CD14-positive monocyte (primary cell): Measurements from ENCODE around the gene PRSS1. TPM values are rescaled to one million over a fixed set of nuclear protein-coding genes. Genes with fewer than 3 reads are reported as not detected.

Experiments used
- DNase-seq, 3 donors: peaks; one replicate each; pipeline ENCODE4 v3.0.0-alpha.2; 2011 to 2022
- H2AFZ ChIP-seq: 2 replicates; pipeline ENCODE4 v1.6.0; 2012; ENCODE audit warnings: mild to moderate bottlenecking, low read depth, low read length, inconsistent platforms; ENCODE audit not compliant: insufficient read depth, poor library complexity, severe bottlenecking
- H3K27ac ChIP-seq, 2 donors: 1 replicate in 1 of 2; 2 replicates in 1 of 2; pipeline ENCODE4 v1.5.1; 2012 to 2013; ENCODE audit warnings: low read length in 2 of 2, control low read depth in 1 of 2, inconsistent platforms in 1 of 2, low read depth in 1 of 2, mild to moderate bottlenecking in 1 of 2
- H3K27me3 ChIP-seq, 2 donors: one replicate each; pipeline versions ENCODE4 v1.6.0 to v1.6.1; 2011 to 2013; ENCODE audit warnings: low read length in 2 of 2; ENCODE audit not compliant: control insufficient read depth in 2 of 2, insufficient read depth in 2 of 2
- H3K36me3 ChIP-seq, 2 donors: replicated peaks in 1 of 2; 1 replicate in 1 of 2; 2 replicates in 1 of 2; pipeline versions ENCODE4 v1.5.1 to v1.6.1; 2012 to 2013; ENCODE audit warnings: low read length in 2 of 2, control low read depth in 1 of 2, inconsistent platforms in 1 of 2, mild to moderate bottlenecking in 1 of 2; ENCODE audit not compliant: insufficient read depth in 2 of 2, control insufficient read depth in 1 of 2
- H3K4me1 ChIP-seq, 2 donors: 1 replicate in 1 of 2; 2 replicates in 1 of 2; pipeline versions ENCODE4 v1.5.1 to v1.6.1; 2012 to 2013; ENCODE audit warnings: low read length in 2 of 2, control low read depth in 1 of 2, inconsistent platforms in 1 of 2, mild to moderate bottlenecking in 1 of 2, moderate library complexity in 1 of 2; ENCODE audit not compliant: insufficient read depth in 2 of 2, control insufficient read depth in 1 of 2
- H3K4me2 ChIP-seq: replicated peaks from 2 replicates; pipeline ENCODE3; 2012; ENCODE audit warnings: low read length, moderate library complexity, mild to moderate bottlenecking; ENCODE audit not compliant: poor library complexity, severe bottlenecking; ENCODE audit errors: extremely low read depth
- H3K4me3 ChIP-seq, 3 experiments: fragments of 200-600 bp in 1 of 3; sonication (generic) in 1 of 3; replicated peaks in 1 of 3; 1 replicate in 2 of 3; 2 replicates in 1 of 3; pipeline ENCODE4 v1.5.1; 2011 to 2013; ENCODE audit warnings: low read length in 3 of 3, mild to moderate bottlenecking in 3 of 3, control low read depth in 2 of 3, low read depth in 2 of 3, inconsistent platforms in 1 of 3, moderate library complexity in 1 of 3
- H3K79me2 ChIP-seq: 2 replicates; pipeline ENCODE4 v1.6.0; 2012; ENCODE audit warnings: mild to moderate bottlenecking, control low read depth, inconsistent platforms, low read length, moderate library complexity; ENCODE audit not compliant: insufficient read depth
- H3K9ac ChIP-seq: 2 replicates; pipeline ENCODE4 v1.6.0; 2017; ENCODE audit warnings: low read length, mild to moderate bottlenecking; ENCODE audit not compliant: insufficient read depth, poor library complexity, severe bottlenecking
- H3K9me3 ChIP-seq, 2 donors: replicated peaks in 1 of 2; 1 replicate in 1 of 2; 2 replicates in 1 of 2; pipeline versions ENCODE4 v1.5.1 to v1.6.1; 2012 to 2013; ENCODE audit warnings: low read length in 2 of 2, control low read depth in 1 of 2; ENCODE audit not compliant: control insufficient read depth in 1 of 2, insufficient read depth in 1 of 2
- H4K20me1 ChIP-seq: 2 replicates; pipeline ENCODE4 v1.6.0; 2012; ENCODE audit warnings: mild to moderate bottlenecking, low read length, control low read depth, moderate library complexity; ENCODE audit not compliant: insufficient read depth
- H3K27ac Mint-ChIP-seq, 7 donors: one replicate each; pipeline ENCODE4 v1.8.0; 2020; ENCODE audit warnings: mild to moderate bottlenecking in 7 of 7, mixed read lengths in 7 of 7, moderate library complexity in 6 of 7, inconsistent platforms in 2 of 7
- H3K27me3 Mint-ChIP-seq, 3 donors: one replicate each; pipeline ENCODE4 v1.8.0; 2021 to 2022; ENCODE audit warnings: low read depth in 3 of 3, mild to moderate bottlenecking in 3 of 3, mixed read lengths in 3 of 3, moderate library complexity in 3 of 3, inconsistent platforms in 1 of 3
- H3K36me3 Mint-ChIP-seq, 2 donors: one replicate each; pipeline ENCODE4 v1.8.0; 2020; ENCODE audit warnings: mixed read lengths in 2 of 2, inconsistent platforms in 1 of 2, mild to moderate bottlenecking in 1 of 2
- H3K4me1 Mint-ChIP-seq: one replicate; pipeline ENCODE4 v1.8.0; 2020; ENCODE audit warnings: mild to moderate bottlenecking, mixed read lengths
- H3K4me3 Mint-ChIP-seq, 2 donors: one replicate each; pipeline ENCODE4 v1.8.0; 2020; ENCODE audit warnings: mild to moderate bottlenecking in 2 of 2, mixed read lengths in 2 of 2, moderate library complexity in 1 of 2
- H3K9me3 Mint-ChIP-seq, 7 donors: one replicate each; pipeline ENCODE4 v1.8.0; 2020 to 2022; ENCODE audit warnings: mixed read lengths in 7 of 7, mild to moderate bottlenecking in 6 of 7, moderate library complexity in 6 of 7, inconsistent platforms in 2 of 7
- CTCF ChIP-seq: fragments of 200-600 bp; IDR thresholded peaks from one replicate; pipeline ENCODE4 v1.8.0; 2022; ENCODE audit warnings: antibody characterized with exemption, mild to moderate bottlenecking
- WGBS: methylation state at CpG from one replicate; pipeline ENCODE4 v1.1.5; 2013; ENCODE audit warnings: missing lambda C conversion rate; ENCODE audit not compliant: insufficient coverage; 5-methylcytosine and 5-hydroxymethylcytosine counted together
- intact Hi-C, 2 donors: fragments of 100-400 bp; cut with micrococcal nuclease; formaldehyde crosslinking; loops; one replicate each; pipeline versions ENCODE4 v1.15.0 to v1.15.1; 2023
- polyA plus RNA-seq, 3 donors: library from polyadenylated mRNA; depleted of rRNA in 1 of 3; unstranded in 2 of 3; stranded (reverse) in 1 of 3; fragments of 300-500 nt in 2 of 3; fragments of >200 nt in 1 of 3; fragmentation: Illumina TruSeq in 2 of 3; gene quantifications; 1 replicate in 2 of 3; 2 replicates in 1 of 3; pipeline ENCODE4 v1.2.3, GENCODE V29; 2012 to 2021

Gene PRSS1
- polyA plus RNA-seq, 3 donors = not detected

DNA sequence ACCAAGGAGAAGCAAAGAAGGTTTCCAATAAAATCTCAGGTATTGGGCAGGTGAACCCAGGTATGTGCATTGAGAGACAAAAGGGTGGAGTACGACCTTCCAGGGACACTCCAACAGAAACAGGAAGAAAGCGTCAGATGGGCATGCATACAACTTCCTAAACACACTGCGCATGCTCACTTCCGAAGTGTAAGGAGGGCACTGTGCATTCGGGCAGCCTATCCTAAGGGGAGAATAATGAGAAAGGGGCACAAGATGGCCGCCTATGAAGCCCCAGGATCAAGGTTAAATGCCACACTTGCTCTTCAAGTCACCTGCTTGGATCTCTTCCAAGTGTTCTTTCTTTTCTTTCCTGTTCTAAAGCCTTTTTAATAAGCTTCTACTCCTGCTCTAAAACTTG lies 39.4 kb upstream of the PRSS1 start:
- Histone ChIP-seq H3K79me2 (no peaks in the 10 kb centered on the region), H3K9me3 (no peaks in the 10 kb centered on the region), H3K27ac (no peak overlapping the region), H3K4me1 (peaks cover 0 to 6% of the 10 kb centered on the region in 2 donors), H3K36me3 (no peaks in the 10 kb centered on the region), H3K27me3 (no peaks in the 10 kb centered on the region), H3K4me2 (peak overlapping the region; percentile 12), H3K4me3 (peak overlapping the region in 1 of 3 experiments; percentile 11), H3K9ac (no peak overlapping the region), H2AFZ (no peak overlapping the region), H4K20me1 (no peaks in the 10 kb centered on the region)
- no peak for TF ChIP-seq CTCF
- Mint-ChIP-seq H3K36me3 (no peaks in the 10 kb centered on the region), H3K27ac (peak overlapping the region in 1 of 7 donors; percentile 5), H3K4me3 (peak overlapping the region in 1 of 2 donors; percentile 36), H3K9me3 (no peaks in the 10 kb centered on the region), H3K4me1 (peaks cover 20% of the 10 kb centered on the region), H3K27me3 (peaks cover 0 to 5% (median 2%) of the 10 kb centered on the region in 3 donors)
- peak; percentile 4 to 40 (median 21) for DNase-seq
- WGBS = no CpG with 5 or more reads among the region's 6 CpGs
- intact Hi-C loops = no loop called here

GRCh38 chr7:142711196-142711595 lies 38.1 kb upstream of the PRSS1 start:
- H2AFZ ChIP-seq = peak overlapping the region; percentile 38
- no peak overlapping the region for H3K4me2 ChIP-seq
- H3K9me3 ChIP-seq = no peaks in the 10 kb centered on the region
- H3K36me3 Mint-ChIP-seq = no peaks in the 10 kb centered on the region
- no peaks in the 10 kb centered on the region for H3K27me3 ChIP-seq
- H3K27me3 Mint-ChIP-seq = peaks cover 0 to 5% (median 2%) of the 10 kb centered on the region in 3 donors
- no peak overlapping the region for H3K4me3 ChIP-seq
- H3K4me1 ChIP-seq = peaks cover 0 to 6% of the 10 kb centered on the region in 2 donors
- H3K4me3 Mint-ChIP-seq = no peak overlapping the region
- no peaks in the 10 kb centered on the region for H3K36me3 ChIP-seq
- no peak for TF ChIP-seq CTCF
- H4K20me1 ChIP-seq = no peaks in the 10 kb centered on the region
- H3K9me3 Mint-ChIP-seq = no peaks in the 10 kb centered on the region
- H3K79me2 ChIP-seq = no peaks in the 10 kb centered on the region
- H3K27ac Mint-ChIP-seq = peak overlapping the region in 1 of 7 donors; percentile 30
- H3K4me1 Mint-ChIP-seq = peaks cover 20% of the 10 kb centered on the region
- 7% methylated on average over 2 of the region's 2 CpGs for WGBS
- no peak overlapping the region for H3K27ac ChIP-seq
- intact Hi-C loops = no loop called here
- no peak overlapping the region for H3K9ac ChIP-seq
- no peak for DNase-seq
